Putamen (tissue), 1 donor: Measurements from ENCODE around the gene PAN3.

Source experiments
- DNase-seq: peaks from one replicate; pipeline ENCODE4 v3.0.0-alpha.2; 2016; ENCODE audit warnings: low spot score

The PAN3 gene

GRCh38 chr13:28338742-28339141 is 200.4 kb downstream of the PAN3 start:
- no peak for DNase-seq

- DNase-seq, result no peak
These were observed 201.1 kb downstream of the PAN3 start for GRCh38 chr13:28339419-28339818.

- no peak for DNase-seq
These were observed 202.0 kb downstream of the PAN3 start for GRCh38 chr13:28340272-28340793.

- DNase-seq, result no peak
These were observed 203.9 kb downstream of the PAN3 start for GRCh38 chr13:28342251-28342650.

- DNase-seq, result no peak
These were observed 205.8 kb downstream of the PAN3 start for GRCh38 chr13:28344163-28344562.
